A673 (cell line): ENCODE measurements around the gene GPR151.

Experiments used
- EZH2 ChIP-seq: fragments of 200-600 bp; sonication (generic); IDR thresholded peaks from 2 replicates; pipeline ENCODE4 v1.6.1; 2017; ENCODE audit warnings: borderline replicate concordance, low read depth, mild to moderate bottlenecking, mixed read lengths, antibody characterized with exemption, low read length; ENCODE audit not compliant: poor library complexity, severe bottlenecking
- TF ChIP-seq, protein P1 (sequence below): fragments of 300-800, 200-600 bp; sonication (generic); conservative IDR thresholded peaks from 2 replicates; pipeline ENCODE4 v1.5.1; 2017; ENCODE audit warnings: low read depth, mild to moderate bottlenecking, antibody characterized with exemption, low read length, moderate library complexity, mixed read lengths

DNA sequence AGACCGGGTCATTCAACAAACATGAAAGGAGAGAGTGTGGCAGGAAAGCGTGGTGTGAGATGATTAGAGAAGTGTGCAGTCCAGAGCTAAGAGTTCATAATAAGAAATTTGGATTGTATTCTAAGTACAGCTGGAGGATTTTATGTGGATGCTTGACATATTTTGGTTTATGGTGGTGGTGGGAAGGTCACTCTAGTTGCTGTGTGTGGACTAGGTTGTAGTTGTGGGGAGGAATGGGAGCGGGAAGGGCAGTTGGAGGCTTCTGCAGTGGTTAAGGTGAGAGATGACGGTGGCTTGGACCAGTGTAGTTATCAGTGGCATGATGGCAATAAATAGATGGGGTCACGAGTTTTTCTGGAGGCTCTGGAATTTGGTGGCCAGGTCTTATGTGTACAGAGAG, 45.7 kb upstream of the GPR151 start:
- TF ChIP-seq, protein P1, sequence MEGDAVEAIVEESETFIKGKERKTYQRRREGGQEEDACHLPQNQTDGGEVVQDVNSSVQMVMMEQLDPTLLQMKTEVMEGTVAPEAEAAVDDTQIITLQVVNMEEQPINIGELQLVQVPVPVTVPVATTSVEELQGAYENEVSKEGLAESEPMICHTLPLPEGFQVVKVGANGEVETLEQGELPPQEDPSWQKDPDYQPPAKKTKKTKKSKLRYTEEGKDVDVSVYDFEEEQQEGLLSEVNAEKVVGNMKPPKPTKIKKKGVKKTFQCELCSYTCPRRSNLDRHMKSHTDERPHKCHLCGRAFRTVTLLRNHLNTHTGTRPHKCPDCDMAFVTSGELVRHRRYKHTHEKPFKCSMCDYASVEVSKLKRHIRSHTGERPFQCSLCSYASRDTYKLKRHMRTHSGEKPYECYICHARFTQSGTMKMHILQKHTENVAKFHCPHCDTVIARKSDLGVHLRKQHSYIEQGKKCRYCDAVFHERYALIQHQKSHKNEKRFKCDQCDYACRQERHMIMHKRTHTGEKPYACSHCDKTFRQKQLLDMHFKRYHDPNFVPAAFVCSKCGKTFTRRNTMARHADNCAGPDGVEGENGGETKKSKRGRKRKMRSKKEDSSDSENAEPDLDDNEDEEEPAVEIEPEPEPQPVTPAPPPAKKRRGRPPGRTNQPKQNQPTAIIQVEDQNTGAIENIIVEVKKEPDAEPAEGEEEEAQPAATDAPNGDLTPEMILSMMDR = no peak
- no peak for TF ChIP-seq EZH2
